ENCODE measurements around the gene PALM.
"Not testable (repeated sequence)": the region's sequence is repeated elsewhere in the genome, so short reads cannot be mapped to it uniquely, and the experiment has no call there.

PALM gene

DNA sequence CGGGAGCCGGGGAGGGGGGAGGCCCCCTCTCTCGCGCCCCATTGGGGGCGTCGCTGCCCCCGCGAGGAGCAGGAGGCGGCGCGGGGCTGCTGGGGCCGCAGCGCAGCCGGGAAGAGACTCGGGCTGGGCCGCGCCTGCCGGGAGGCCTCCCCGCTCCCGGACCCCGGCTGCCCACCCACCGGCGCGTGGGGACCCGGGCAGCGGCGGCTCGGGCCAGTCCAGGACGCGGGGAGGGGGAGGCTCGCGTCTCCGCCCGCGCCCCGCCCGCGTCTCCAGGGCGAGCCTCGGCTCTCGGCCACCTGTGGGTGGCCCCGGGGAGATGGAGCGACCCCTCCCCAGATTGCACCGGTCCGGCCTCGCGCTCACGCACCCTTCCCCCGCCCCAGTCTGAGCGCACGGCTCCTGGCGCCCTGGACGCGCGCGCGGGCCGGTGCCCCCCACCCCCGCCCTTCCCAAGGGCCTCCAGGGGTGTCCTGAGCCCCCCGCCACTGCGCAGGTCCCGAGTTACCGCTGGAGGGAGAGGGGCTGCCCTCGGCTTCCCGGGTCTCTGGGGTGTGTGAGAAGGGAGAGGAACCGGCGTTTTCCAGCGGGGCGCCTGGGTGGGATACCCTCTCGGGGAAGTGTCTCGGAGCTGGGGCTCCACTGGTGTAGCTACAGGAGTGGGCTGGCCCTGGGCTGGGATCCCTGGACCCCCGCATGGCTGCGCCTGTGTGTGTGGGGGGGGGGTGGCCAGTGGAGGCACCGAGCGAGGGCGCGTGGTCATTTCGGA, 645 bp downstream of the PALM start:
- DNase-seq: no peak

DNA sequence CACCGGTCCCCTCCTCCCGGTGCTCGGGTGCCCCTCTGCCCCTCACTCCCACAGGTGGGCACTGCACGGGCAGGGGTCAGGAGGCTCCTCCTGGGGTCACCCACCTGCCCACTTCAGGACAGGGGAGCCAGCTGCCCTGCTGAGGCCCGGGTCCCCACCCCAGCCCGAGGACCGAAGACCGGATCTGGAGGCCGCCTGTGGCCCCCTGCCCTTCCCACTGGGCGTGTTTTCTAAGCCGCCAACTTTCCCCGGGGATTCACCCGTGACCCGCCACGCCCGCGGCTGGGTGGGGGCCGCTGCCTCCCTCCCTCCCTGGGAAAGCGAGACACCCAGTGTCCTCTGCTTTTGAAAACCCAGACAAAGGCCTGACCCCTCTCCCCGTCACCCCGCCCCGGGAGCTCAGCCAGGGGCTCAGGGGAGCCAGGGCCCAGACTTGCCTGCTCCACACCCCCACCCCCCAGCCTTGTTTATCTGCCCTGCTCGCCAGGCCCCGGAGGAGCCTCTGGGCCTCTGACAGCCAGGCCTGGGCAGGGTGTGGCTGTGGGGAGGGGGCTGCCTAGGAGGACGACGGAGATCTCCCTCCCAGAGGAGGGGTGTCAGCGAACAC, 1.3 kb downstream of the PALM start:
- no peak for DNase-seq

DNA sequence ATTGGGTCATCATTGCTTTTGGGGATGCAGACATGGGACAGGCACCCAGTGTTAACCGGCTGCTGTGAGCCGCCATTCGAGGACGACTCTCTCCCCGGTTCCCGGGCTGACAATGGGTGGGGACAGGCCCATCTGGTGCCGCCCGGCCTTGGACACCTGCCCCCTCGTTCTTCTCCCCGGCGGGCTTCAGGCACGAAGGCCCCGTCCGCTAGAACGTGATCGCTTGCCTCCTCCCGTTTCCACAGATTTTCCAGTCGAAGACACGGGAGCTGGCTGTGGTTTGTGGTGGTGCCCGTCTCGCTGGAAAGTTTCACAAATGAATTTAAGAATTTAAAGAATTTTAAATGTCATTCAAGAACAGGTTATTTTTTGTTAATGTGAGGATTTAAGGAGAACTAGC, 2.0 kb downstream of the PALM start:
- DNase-seq: no peak

DNA sequence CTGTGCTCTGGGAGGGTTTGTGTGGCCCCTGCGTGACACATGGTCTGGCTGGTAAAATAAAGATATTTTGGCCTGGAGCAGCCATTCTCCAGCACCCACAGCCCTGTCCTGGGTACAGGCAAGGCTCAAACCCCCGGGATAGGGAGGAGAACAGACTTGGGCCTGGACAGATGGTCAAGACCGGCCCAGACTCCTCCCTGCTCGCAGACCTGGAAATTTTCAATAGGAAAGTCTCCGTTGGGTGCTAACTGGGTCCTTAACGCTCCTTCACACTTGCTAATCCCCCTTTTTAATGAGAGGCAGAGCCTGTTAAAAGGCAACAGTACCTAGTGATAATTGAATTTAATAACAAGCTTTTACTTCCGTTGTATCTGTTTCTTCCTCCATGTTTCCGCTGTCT, 2.5 kb downstream of the PALM start:
- no peak for DNase-seq

DNA sequence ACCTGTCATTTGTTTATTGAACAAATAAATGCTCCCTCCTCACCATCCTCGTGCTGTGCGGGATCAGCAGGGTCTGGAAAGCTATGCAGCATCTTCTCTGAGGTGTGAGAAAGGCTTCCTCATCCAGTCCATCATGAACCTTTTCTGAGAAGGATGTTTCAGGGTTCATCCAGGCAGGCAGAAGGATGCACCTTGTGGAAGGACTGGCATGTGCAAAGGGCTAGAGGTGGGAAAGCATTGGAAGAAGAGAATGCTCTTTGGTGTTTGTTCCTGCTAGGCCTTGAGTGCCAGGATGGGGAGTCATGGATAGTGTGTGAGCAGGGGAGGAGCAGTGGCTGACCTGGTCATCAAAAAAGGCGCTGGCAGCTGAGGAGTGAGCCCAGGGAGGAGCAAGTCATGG, 6.6 kb downstream of the PALM start:
- DNase-seq: no peak

DNA sequence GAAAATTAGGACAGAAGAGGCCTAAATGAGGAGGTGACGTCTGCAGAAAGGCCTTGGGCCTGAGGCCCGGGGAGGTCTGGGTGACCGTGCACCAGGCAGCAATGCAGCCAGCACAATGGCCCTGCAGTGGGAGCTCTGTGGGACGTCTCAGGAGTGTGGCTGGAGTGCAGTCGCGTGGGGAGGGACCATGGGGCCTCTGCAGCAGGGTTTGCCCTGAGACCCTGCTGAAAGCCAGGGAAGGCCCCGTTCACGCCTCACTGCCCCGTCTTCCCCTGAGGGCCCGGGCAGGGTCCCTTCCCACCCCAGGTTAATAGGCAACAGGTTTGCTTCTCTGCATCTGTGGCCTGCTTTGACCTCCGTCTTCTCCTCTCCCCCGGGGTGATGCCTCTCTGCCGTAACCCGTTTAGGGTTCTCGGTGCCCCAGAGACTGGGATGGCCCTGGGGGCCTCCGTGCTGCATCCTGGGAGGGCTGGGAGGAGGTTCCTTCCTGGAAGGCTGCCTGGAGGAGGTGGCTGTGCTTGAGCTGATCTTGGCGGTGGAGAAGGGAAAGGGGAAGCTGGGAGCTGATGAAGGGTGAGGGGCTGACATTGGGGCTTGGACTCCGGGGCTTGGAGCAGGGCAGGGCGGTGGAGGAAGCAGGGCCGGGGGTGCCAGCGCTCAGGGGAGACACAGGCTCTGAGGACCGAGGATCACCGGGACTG, 9.7 kb downstream of the PALM start:
- no peak for DNase-seq

DNA sequence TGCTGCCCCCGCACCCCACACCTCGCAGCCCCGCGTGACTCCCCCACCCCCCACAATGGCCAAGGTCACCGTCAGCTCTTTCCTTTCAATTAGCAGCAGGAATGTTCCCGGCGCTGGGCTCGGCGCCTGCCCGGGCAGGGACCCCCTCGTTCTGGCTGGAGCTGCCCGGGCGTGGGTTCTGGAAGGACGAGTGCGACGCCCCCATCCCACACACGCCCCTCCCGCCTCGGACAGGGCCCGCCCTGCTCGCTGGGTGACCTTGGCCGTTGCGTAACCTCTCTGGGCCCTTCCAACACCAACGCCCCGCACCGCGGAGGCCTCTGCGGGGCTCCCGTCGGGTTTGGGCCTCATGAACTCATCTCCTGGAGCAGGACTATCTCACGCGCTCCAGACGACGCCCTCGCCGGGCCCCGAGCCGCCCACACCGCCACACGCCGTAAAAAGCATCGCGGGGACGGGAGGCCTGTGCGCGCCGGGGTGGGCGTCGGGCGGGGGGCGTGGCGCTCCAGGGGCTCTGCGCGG, 10.3 kb downstream of the PALM start:
- DNase-seq: no peak

DNA sequence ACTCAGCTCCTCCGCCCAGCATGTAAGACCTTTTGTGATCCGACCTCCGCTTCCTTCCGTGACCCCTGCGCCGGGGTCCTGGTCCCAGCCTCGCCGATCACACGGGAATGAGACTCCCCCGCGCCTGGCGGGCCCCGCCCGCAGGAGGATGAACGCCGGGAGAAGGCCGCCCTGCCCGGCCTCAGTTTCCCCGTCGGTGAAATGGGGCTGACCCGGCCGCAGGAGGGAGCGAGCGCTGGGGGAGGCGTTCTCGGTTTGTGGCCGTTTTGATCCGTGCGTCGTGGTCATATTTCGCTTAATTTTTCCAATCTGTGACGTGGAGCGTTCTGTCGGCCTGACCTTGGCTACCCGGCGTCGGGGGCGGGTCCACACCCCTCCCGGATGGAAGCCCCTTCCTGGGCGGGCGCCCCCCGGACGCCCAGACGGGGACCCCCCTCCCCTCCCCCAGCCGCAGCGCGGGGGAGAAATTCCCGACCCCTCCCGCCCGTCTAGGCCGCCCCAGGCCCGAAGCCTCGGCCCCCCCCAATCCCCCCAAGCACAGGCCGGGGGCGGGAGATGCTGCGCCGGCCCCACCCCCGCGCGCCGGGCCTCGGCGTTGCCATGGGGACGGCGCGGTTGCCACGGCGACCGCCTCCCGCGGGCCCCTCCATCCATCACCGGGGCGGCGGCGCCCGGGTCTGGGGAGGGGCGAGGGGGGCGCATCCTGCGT, 11.1 kb downstream of the PALM start:
- no peak for DNase-seq

DNA sequence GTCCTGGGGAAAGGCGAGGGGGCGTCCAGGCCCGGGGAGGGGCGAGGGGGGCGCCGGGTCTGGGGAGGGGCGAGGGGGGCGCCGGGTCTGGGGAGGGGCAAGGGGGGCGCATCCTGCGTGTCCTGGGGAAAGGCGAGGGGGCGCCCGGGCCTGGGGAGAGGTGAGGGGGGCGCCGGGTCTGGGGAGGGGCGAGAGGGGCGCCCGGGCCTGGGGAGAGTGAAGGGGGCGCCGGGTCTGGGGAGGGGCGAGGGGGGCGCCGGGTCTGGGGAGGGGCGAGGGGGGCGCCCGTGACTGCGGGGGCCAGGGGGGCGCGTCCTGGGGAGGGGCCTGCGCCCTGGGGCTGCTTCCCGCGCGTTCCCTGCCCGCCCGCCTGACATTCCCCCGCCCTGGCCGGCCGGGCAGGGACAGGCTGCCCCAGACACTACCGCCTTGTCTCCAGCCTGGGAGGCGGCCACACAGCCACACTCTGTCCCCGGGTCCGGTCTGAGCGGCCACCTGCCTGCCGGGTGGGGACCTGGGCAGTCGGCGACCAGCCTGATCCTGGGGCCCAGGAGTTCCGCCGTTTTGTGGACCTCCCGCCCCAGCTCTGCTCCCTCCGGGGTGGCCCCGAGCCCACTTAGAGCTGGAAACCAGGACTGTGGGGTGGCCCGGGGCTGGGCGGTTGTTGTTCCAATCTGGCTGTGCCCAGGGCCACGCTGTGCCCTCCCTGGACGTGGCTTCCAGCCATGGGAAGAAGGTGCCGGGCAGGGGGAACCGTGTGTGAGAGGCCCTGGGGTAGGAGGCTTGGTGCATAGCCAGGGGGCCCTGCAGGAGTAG, 11.8 kb downstream of the PALM start:
- DNase-seq: no peak

DNA sequence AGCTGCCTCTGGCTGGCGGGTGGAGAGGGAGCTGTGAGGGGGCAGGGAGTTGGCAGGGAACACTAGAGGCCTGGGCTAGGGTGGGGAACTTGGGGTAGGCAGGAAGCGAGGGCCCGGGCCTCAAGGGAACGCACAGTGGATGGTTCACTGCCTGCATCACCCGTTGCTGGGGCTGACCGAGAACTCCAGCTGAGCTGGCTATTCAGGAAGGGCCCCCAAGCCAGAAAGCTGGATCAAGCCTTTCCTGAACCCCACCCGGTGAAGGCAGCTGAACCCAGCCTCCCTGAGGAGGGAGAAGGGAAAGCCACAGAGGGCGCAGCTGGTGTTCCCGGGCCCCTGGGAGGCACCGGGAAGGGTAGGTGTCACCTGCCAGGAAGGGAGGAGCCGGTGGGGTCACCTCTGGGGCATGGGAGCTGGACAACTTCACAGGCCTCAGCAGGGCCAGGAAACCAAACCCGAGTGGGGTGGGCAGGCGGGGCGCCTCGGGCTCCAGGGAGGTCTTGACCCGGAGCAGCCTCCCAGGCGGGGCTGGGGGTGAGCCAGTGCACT, 13.9 kb downstream of the PALM start:
- no peak for DNase-seq

DNA sequence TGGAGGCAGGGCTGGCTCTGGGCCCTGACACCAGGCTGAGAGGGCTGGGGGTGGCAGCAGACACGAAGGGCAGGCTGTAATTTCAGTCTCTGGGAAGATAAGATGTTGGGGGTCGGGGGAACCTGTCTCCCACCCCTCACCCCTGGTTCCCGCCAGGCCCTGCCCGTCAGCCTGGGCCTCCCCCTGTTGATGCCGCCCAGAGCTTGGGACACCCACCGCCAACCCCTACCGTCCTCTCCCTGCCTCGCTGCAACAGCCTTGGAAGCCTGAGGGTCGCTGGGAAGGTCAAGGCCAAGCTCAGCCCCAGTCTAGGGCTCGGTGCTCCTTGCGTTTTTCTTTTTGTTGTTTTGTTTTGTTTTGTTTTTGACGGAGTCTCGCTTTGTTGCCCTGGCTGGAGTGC, 14.5 kb downstream of the PALM start:
- DNase-seq: no peak

DNA sequence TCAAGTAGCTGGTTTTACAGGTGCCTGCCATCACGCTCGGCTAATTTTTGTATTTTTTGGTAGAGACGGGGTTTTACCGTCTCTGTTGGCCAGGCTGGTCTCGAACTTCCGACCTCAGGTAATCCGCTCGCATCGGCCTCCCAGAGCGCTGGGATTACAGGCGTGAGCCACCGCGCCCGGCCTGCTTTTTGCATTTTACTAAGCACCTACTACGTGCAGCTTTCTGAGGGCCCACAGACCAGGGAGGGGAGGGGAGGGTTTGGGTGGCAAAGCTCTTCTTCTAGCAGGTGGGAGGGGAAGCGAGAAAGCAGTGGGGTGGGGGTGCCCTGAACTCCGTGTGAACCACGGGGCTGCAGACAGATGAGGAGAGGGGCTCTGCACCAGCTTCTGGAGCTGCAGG, 15.0 kb downstream of the PALM start:
- DNase-seq: no peak

DNA sequence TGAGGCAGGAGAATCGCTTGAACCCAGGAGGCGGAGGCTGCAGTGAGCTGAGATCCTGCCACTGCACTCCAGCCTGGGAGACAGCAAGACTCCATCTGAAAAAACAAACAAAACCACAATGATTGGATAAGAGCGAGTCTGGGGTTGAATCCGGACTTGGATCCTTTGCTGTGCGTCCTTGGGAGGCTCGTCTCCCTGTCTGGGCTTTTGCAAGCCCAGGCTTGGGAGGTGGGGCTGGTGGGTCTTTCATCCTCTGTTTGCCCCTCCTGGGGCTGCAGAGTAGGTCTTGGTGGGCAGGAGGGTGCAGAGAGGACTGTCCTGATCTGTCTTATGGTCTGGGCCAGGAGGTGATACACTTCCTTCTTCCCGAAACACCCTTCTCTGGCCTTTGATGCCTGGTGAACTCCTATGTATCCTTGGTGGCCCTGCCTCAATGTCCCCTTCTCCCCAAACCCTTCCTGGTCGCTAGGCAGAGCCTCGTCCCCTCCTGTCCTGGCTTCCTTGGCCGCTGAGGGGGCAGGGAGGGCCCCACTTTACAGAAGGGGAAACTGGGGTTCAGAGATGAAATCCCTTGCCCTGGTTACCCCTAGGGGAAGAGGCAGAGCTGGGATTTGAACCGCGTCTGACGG, 16.8 kb downstream of the PALM start:
- no peak for DNase-seq

DNA sequence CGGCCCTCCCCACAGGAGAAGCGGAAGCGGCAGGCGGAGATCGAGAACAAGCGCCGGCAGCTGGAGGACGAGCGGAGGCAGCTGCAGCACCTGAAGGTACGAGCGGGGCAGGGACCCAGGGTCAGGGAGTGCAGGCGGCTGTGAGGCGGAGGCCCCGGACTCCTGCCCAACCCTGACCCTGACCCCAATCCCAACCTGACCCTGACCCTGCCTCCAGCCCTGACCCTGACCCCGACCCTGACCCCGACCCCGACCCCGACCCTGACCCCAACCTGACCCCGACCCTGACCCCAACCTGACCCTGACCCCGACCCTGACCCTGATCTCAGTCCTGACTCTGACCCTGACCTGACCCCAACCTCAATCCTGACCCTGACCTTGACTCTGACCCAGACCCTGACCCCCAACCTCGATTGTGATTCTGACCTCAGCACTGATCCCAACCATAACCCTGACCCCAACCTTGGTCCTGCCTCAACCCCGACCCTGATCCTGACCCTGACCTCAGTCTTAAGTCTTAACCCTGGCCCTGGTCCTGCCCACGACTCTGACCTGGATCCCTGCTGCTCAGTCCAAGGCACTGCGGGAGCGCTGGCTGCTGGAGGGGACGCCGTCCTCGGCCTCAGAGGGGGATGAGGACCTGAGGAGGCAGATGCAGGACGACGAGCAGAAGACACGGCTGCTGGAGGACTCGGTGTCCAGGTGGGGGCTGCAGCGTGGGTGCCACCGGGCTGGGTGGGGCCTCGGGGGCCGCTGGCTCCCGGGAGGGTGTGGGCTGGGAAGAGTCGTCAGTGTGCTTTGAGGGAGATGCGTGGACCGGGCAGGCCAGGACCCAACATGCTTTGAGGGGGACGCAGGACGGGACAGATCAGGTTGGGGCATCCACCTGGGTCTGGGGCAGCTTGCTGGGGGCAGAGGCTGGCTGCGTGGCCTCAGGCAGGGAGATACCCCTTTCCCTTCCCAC, 18.5 kb downstream of the PALM start:
- no peak for DNase-seq

DNA sequence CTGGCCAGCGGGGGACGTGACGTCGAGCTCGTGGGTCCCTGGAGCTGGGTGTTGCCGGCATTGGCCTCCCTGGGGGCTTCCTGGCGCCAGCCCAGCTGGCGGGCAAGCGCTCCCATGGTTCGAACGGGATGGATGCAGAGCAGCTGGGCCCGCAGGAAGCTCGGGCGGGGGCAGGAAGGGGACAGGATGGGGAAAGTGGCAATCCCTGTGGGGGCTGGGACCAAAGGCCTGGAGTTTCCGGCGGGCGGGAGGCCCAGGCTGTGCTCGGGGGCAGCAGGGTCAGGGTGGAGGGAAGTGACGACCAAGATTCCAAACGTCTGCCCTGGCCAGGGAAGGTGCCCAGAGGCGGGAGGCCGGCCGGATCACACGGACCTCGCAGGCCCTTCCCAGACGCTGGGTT, 19.3 kb downstream of the PALM start:
- DNase-seq: no peak

DNA sequence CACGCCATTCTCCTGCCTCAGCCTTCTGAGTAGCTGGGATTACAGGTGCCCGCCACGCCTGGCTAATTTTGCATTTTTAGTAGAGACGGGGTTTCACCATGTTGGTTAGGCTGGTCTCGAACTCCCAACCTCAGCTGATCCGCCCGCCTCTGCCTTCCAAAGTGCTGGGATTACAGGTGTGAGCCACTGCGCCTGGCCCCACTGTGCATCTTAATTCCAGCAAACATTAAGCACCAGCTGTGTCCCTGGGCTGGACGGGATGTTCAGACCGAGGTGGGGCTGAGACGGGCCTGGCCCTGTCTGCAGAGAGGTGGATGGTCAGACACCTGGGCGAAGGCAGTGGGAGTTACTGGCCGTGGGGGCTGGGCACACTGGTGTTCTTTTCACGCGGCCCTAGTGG, 20.8 kb downstream of the PALM start:
- not testable (repeated sequence) for DNase-seq

DNA sequence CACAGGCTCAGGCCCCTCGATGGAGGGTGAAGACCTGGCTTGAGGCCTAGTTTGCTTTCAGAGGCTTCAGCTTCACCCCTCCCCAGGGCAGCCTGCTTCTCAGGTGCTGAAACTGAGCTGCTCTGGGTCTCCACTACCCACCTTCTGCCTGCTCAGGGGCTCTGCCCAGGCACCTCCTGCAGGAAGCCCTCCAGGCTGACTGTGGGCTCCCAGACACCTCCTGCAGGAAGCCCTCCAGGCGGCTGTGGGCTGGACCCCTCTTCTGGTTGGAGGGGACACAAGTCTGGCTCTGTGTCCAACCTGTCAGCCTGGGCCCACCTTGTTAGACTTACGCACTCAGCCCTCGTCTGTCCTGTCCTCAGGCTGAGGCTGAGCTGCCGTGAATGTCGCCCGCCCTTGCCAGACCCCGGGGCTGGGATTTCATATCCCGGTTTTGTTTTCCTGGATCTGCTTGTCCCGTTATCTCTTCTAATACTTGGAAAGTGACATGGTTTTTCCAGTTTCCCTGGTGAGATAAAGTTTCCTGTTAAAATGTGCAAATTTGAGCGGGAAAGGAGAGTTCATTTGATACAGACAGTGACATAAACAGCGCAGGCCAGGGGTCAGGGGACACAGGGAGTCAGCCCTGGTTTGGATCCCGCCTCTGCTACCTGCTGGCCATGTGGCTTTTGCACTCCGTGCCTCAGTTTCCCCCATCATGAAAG, 21.4 kb downstream of the PALM start:
- no peak for DNase-seq

DNA sequence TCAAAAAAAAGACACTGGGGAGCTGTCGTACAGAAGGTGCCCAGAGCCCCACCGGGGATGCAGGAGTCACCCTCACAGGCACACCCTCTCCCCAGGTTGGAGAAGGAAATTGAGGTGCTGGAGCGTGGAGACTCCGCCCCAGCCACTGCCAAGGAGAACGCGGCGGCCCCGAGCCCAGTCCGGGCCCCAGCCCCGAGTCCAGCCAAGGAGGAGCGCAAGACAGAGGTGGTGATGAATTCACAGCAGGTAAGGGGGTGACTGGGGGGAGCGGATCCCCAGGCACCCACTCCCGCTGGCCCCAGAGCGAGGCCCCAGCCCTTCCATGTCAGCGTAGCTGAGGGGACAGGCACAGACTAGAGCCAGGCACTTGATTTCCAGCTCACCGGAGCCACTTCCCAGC, 22.3 kb downstream of the PALM start:
- no peak for DNase-seq

DNA sequence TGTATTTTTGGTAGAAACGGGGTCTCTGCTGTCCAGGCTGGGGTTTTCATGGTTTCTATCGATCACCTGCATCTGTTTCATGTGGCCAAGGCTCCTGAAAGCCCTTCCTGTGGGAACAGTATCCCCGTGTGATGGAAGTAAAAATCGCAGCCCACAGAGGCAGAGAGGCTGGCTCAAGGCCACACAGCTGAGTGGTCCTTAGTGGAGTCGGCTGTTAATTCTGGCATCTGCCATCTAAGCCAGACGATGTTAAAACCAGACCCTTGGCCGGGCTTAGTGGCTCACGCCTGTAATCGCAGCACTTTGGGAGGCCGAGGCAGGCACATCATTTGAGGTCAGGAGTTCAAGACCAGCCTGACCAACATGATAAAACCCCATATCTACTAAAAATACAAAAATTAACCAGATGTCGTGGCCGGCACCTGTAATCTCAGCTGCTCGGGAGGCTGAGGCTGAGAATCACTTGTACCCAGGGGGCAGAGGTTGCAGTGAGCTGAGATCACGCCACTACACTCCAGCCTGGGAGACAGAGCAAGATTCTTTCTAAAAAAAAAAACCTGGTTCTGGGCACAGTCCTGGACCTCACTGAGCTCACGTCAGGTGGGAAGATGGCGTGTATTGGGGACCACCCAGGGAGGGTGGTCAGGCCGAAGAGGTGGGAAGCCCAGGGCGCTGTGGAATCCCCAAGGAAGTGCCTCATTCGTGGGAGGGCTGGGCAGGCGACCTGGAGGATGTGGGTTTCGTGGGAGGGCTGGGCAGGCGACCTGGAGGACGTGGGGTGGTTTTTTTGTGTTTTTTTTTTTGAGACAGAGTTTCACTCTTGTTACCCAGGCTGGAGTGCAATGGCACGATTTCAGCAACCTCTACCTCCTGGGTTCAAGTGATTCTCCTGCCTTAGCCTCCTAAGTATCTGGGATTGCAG, 23.7 kb downstream of the PALM start:
- no peak for DNase-seq
